ENCODE measurements around the gene OR10D3. TPM values are rescaled to one million over a fixed set of nuclear protein-coding genes. Genes with fewer than 3 reads are reported as not detected.

The OR10D3 gene
- total and polyA plus RNA-seq, 2 experiments from 2014 or later, result 0.03 TPM; not detected in 1

DNA sequence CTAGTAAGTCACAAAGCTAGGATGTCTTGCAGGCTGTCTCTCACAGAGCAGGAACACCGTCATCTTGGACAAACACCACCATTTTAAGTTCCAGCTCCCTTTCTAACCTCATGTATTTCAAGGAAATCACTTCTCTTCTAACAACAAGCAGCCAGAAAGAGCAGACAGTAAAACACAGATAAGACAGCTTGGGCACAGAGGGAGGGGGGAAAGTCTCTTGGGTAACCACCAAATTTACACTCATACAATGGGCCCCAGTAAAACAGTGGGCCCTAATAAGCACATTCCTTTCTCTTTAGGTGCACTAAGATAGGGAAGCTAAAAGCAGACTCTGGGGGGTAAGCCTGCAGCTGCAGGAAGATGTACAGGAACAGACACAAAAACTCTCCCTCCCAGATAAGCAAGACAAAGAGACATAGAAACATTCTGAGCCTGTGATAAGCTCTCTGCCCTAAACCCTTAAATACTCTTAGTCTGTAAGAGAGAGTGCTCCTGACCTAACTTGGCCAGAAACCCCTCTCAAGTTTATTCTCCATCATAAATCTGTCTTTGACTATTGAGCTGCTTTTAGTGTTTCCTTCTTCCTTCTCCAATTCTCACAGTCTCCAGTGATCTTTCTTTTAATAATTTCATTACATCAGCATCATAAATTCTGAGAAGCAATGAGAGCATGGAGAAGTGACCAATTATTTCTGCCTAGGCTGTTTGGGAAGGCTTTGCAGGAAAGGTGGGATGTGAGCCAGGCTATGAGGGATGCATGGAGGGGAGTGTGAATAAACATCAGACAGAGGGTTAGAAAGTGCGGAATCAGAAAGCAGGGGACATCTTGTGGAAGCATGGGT lies 7.4 kb downstream of the OR10D3 start:
- no peak overlapping the region for H3K4me2 ChIP-seq
- H3K9me2 ChIP-seq (replicated peaks; ENCODE audit: insufficient read depth), result no peaks in the 10 kb centered on the region
- H3K9me3 ChIP-seq (ENCODE audit: low read depth), result no peaks in the 10 kb centered on the region
- no peak overlapping the region for H3K27ac ChIP-seq
- DNase-seq (ENCODE audit: low spot score), result no peak
- H2AFZ ChIP-seq, result peak overlapping the region; percentile 24
- H4K20me1 ChIP-seq (ENCODE audit: insufficient read depth, poor library complexity, severe bottlenecking), result no peaks in the 10 kb centered on the region
- H3K79me2 ChIP-seq, result no peaks in the 10 kb centered on the region
- no peaks in the 10 kb centered on the region for H3K36me3 ChIP-seq (replicated peaks; ENCODE audit: insufficient read depth, low read depth)
- H3K4me1 ChIP-seq (ENCODE audit: insufficient read depth), result peaks cover 3% of the 10 kb centered on the region
- TF ChIP-seq EZH2 (IDR thresholded peaks at IDR 0.05; ENCODE audit: borderline replicate concordance) (no peak), EZH2phosphoT487 (IDR thresholded peaks at IDR 0.05; ENCODE audit: low read depth, severe bottlenecking, unreplicated experiment) (no peak)
- TF ChIP-seq, protein P1, sequence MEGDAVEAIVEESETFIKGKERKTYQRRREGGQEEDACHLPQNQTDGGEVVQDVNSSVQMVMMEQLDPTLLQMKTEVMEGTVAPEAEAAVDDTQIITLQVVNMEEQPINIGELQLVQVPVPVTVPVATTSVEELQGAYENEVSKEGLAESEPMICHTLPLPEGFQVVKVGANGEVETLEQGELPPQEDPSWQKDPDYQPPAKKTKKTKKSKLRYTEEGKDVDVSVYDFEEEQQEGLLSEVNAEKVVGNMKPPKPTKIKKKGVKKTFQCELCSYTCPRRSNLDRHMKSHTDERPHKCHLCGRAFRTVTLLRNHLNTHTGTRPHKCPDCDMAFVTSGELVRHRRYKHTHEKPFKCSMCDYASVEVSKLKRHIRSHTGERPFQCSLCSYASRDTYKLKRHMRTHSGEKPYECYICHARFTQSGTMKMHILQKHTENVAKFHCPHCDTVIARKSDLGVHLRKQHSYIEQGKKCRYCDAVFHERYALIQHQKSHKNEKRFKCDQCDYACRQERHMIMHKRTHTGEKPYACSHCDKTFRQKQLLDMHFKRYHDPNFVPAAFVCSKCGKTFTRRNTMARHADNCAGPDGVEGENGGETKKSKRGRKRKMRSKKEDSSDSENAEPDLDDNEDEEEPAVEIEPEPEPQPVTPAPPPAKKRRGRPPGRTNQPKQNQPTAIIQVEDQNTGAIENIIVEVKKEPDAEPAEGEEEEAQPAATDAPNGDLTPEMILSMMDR (IDR thresholded peaks at IDR 0.05; ENCODE audit: poor library complexity), result no peak
- 48% methylated on average over 2 of the region's 2 CpGs for WGBS (ENCODE audit: low lambda C conversion rate, missing lambda C conversion rate)
- no peaks in the 10 kb centered on the region for H3K27me3 ChIP-seq
- no peak overlapping the region for H3K4me3 ChIP-seq

DNA sequence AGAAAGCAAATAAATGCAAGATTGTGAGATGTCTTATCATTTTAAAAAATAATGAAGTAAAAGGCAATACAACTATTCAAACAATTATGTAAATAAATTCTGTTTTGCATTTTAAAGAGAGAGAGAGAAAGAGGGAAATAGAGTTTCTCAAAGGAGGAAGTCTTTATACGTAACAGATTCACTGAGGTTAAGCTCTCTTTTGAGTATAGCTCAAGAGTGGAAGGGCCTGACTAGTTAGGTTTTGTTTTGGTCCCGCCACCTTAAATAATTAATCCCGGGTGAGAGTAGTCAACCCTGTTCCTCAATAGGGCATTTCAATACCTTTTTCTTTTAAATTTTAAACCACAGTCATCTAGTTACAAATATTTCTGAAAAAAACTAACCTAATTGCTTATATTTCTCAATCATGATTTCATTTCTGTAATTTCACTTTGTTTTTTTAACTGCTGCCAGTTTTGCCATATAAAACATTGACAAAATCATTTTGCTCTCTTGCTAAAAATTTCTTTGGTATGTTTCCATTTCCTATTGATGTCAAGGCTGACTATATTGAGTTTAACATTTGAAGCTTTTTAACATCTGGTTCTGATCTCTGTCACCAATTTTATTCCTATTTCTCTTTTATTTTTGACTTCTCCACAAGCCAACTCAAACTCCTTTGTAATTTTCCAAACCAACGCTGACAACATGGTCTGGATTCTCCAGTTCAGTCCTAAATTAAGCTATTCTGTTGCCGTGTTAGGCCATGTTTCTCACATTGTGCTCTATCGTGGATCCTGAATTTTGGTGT lies 10.3 kb downstream of the OR10D3 start:
- no peak for DNase-seq (ENCODE audit: low spot score)
- H3K79me2 ChIP-seq, result no peaks in the 10 kb centered on the region
- no peak overlapping the region for H3K4me3 ChIP-seq
- no peaks in the 10 kb centered on the region for H3K27me3 ChIP-seq
- 82% methylated on average over 6 of the region's 6 CpGs for WGBS (ENCODE audit: low lambda C conversion rate, missing lambda C conversion rate)
- TF ChIP-seq, protein P1 (IDR thresholded peaks at IDR 0.05; ENCODE audit: poor library complexity), result no peak
- TF ChIP-seq EZH2phosphoT487 (IDR thresholded peaks at IDR 0.05; ENCODE audit: low read depth, severe bottlenecking, unreplicated experiment) (no peak), EZH2 (IDR thresholded peaks at IDR 0.05; ENCODE audit: borderline replicate concordance) (no peak)
- no peaks in the 10 kb centered on the region for H3K9me2 ChIP-seq (replicated peaks; ENCODE audit: insufficient read depth)
- no peak overlapping the region for H3K4me2 ChIP-seq
- peaks cover 3% of the 10 kb centered on the region for H3K4me1 ChIP-seq (ENCODE audit: insufficient read depth)
- no peaks in the 10 kb centered on the region for H3K36me3 ChIP-seq (replicated peaks; ENCODE audit: insufficient read depth, low read depth)
- H2AFZ ChIP-seq, result no peak overlapping the region
- no peaks in the 10 kb centered on the region for H3K9me3 ChIP-seq (ENCODE audit: low read depth)
- H3K27ac ChIP-seq, result no peak overlapping the region
- no peaks in the 10 kb centered on the region for H4K20me1 ChIP-seq (ENCODE audit: insufficient read depth, poor library complexity, severe bottlenecking)

DNA sequence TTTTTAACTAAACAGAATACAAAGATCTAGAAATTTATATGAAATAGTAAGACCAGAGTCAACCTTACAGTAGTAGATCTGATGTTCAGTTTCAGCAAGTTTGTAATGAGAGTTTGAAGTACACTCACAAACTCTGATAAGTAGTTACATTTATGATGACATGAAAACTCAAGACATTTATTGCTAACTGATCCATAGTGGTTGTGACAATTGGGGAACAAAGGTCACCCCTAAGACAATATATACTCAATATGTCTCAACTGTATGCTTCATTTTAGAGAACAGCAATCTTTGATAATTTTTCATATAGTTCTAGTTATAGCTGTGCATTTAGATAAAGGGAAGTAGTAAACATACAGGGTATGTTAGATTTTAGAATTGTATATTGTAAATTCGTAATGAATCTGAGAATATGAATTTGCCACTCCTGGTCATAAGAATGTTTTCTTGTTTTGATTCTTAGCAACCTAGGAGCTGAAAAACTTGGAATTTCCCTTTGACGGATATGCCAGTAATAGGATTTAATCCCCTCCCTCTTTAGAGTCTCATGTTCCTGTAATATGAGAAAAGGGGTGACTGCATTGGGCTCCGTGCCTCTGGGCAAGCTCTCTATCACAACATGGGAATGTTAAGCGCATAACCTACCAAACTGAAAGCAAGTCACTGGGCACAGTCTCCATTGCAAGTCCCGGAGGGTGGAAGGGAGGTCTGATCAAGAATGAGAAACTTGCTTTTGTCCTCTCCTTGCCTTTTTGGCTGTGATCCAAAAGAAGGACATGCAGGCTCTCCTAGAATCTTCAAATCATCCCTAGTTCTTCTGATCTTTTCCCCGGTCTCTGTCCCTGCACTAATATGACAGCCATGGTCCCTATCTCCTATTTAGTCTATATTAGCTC lies 11.4 kb downstream of the OR10D3 start:
- WGBS (ENCODE audit: low lambda C conversion rate, missing lambda C conversion rate), result 60% methylated on average over 6 of the region's 6 CpGs
- Histone ChIP-seq H3K4me2 (no peak overlapping the region), H3K4me3 (no peak overlapping the region), H3K9me3 (ENCODE audit: low read depth) (no peaks in the 10 kb centered on the region), H3K9me2 (replicated peaks; ENCODE audit: insufficient read depth) (no peaks in the 10 kb centered on the region), H3K27me3 (no peaks in the 10 kb centered on the region), H2AFZ (no peak overlapping the region), H3K36me3 (replicated peaks; ENCODE audit: insufficient read depth, low read depth) (no peaks in the 10 kb centered on the region), H3K4me1 (ENCODE audit: insufficient read depth) (peaks cover 3% of the 10 kb centered on the region), H3K79me2 (no peaks in the 10 kb centered on the region), H4K20me1 (ENCODE audit: insufficient read depth, poor library complexity, severe bottlenecking) (no peaks in the 10 kb centered on the region), H3K27ac (no peak overlapping the region)
- DNase-seq (ENCODE audit: low spot score), result no peak
- no peak for TF ChIP-seq EZH2 (IDR thresholded peaks at IDR 0.05; ENCODE audit: borderline replicate concordance)
- TF ChIP-seq, protein P1 (IDR thresholded peaks at IDR 0.05; ENCODE audit: poor library complexity), result no peak
- no peak for TF ChIP-seq EZH2phosphoT487 (IDR thresholded peaks at IDR 0.05; ENCODE audit: low read depth, severe bottlenecking, unreplicated experiment)
